RCC 7860 (cell line): ENCODE data around the gene NAPEPLD.
A peak's percentile ranks its signal among the peaks of the same experiment; 100 is the strongest.
"Not testable (repeated sequence)": the region's sequence is repeated elsewhere in the genome, so short reads cannot be mapped to it uniquely, and the experiment has no call there.

Experiments
- DNase-seq: peaks from one replicate; pipeline ENCODE4 v3.0.0-alpha.2; 2015; ENCODE audit warnings: low spot score
- FAIRE-seq: peaks from 2 replicates; lab custom pipeline; 2012; peaks lifted over from hg19 to GRCh38; lab: Jason Lieb, UNC

The NAPEPLD gene

DNA sequence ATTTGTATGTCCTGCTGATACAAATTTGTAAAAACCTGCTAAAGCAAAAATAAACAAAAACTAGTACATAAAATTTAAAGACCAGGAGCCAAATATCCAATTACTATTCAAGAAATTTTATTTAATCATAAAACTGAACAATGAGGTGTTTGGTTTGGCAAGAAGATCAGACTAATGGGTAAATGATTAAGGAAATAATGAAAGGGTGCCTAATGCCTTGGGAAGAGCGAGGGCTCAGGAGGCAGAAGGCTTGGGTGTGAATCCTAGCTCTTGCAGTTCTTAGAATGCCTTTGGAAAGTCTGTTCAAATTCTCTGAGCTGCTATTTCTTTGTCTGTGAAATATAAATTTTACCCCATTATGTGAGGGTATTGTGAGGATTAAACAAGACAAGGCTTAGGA is 32.4 kb downstream of the NAPEPLD start:
- FAIRE-seq, result no peak
- DNase-seq, result no peak

DNA sequence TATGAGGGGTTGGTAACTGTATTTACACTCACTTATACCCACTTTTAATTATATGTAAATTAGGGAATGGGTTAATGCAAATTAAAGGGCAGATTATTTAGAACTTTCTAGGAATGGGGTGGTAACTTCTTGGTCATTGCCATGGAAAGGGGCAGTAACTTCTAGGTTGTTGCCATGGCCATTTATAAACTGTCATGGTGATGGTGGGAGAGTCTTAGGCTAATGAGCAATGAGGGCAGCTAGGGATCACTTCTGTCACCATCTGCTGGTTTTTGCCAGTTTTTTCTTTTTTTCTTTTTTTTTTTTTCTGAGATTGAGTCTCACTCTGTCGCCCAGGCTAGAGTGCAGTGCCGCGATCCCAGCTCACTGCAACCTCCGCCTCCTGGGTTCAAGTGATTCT is 33.1 kb downstream of the NAPEPLD start:
- FAIRE-seq, result no peak

DNA sequence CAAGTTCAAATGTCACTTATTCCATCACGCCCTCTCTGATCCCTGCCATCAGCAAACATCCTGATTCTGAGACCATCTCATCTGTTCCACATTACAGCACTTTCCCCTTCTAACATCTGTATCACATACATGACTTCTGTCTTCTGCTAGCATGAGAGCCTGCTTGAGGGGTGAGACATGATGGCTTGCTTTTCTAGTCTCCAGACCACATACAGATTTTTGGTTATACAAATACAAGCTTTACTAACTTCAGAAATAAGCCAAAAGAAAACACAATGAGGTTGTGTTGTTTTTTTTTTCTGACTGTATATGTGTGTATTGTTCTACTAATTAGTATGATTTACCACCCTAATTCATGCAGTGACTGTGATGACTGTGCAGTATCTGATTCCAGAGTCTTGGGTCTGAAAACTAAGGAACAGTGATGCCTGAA is 34.3 kb downstream of the NAPEPLD start:
- no peak for FAIRE-seq
- DNase-seq, result no peak

More for the DNA sequence above, 33.1 kb downstream of the NAPEPLD start:
- no peak for DNase-seq

DNA sequence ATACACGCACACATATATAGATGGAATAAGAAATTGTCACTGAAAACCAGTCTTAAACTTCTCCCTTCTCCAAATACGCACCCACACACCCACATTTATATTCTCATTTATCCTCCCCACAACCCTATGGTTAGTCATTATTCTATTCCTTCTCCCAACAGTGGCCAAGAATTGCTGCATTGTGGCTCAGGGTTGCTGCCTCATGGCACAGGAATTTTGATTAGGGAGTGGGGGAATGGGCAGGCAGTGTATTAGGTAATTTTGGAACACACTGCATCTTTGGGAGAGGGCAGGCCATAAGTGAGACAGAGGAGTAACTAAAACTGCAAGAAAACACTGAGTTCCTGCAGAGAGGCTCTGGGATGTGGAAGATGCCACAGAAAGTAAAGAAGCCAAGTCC is 35.7 kb downstream of the NAPEPLD start:
- DNase-seq (peak; percentile 84), FAIRE-seq (peak; percentile 88)

DNA sequence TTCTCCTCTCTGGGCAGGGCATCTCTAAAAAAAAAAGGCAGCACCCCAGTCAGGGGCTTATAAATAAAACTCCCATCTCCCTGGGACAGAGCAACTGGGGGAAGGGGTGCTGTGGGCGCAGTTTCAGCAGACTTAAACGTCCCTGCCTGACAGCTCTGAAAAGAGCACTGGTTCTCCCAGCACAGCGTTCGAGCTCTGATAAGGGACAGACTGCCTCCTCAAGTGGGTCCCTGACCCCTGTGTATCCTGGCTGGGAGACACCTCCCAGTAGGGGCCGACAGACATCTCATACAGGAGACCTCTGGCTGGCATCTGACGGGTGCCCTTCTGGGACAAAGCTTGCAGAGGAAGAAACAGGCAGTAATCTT is 42.2 kb downstream of the NAPEPLD start:
- not testable (repeated sequence) for FAIRE-seq, DNase-seq

DNA sequence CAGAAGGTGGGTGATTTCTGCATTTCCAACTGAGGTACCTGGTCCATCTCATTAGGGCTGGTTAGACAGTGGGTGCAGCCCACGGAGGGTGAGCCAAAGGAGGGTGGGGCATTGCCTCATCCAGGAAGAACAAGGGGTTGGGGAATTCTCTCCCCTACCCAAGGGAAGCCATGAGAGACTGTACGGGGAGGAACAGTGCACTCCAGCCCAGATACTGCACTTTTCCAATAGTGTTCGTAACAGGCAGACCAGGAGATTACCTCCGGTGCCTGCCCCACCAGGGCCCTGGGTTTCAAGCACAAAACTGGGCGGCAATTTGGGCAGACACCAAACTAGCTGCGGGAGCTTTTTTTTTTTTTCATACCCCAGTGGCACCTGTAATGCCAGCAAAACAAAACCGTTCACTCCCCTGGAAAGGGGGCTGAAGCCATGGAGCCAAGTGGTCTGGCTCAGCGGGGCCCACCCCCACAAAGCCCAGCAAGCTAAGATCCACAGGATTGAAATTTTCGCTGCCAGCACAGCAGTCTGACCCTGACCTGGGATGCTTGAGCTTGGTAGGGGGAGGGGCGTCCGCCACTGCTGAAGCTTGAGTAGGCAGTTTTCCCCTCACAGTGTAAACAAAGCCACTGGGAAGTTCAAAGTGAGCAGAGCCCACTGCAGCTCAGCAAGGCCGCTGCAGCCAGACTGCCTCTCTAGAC is 42.7 kb downstream of the NAPEPLD start:
- DNase-seq (no peak), FAIRE-seq (no peak)

DNA sequence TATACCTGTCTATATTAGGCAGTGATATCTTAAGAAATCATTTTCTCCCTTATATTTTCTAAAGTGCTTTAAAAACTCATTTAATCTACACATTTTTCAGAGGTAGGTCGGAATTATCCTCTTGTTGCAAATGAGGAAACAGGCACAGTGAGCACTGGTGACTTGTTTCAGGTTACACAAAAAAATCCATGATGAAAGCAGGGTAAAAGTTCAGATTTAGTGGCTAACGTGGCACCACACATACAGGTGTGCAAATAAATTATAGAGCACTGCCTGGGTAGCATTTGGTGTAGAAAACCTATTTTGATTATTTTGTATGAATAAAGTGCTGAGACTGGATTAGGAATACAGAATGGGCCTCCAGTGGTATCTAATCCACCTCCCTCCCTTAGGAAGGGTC is 47.4 kb downstream of the NAPEPLD start:
- DNase-seq, result no peak
- FAIRE-seq, result no peak

DNA sequence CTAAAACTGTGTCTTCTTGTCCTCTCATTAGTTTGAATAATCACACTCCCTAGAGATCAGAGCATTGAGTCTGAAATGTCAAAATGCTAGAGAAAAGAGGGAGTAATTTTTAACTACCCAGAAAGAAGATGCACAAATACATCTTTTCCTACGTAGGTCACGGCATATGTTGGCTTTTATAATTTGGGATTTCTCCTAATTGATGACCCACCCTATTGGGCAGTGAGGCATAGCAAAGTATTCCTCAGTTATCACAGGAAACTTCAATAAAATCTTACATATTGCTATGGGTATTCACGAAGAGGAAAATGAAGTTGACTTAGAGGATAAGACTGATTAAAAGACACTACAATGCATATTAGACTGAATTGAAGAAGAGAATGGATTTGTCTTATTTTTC is 48.6 kb downstream of the NAPEPLD start:
- DNase-seq (no peak), FAIRE-seq (no peak)

DNA sequence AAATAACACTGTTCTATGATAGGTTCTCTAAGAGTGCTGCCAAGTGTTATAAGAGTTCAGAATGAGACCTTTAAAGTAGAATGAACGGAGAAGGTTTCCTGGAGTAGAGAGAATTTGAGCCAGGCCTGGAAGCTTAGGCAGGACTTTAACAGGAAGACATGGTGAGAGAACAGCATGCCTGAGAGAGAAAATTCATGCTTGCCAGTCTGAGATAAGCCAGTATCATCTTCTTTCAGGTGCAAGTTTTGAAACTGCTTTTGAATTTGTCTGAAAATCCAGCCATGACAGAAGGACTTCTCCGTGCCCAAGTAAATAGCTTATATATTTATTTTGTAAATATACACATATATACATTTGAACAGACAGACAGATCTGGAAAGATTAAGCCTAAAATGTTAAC is 51.9 kb downstream of the NAPEPLD start:
- FAIRE-seq, result no peak

DNA sequence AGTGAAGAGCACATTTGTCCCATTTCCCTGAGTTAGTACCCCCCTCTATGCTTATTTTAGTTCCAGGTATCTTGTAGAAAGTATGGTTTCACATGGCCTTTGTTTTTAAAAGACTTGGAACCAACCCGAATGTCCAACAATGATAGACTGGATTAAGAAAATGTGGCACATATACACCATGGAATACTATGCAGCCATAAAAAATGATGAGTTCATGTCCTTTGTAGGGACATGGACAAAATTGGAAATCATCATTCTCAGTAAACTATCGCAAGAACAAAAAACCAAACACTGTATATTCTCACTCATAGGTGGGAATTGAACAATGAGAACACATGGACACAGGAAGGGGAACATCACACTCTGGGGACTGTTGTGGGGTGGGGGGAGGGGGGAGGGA is 53.3 kb downstream of the NAPEPLD start:
- not testable (repeated sequence) for DNase-seq, FAIRE-seq

More for the DNA sequence above, 51.9 kb downstream of the NAPEPLD start:
- DNase-seq, result no peak

DNA sequence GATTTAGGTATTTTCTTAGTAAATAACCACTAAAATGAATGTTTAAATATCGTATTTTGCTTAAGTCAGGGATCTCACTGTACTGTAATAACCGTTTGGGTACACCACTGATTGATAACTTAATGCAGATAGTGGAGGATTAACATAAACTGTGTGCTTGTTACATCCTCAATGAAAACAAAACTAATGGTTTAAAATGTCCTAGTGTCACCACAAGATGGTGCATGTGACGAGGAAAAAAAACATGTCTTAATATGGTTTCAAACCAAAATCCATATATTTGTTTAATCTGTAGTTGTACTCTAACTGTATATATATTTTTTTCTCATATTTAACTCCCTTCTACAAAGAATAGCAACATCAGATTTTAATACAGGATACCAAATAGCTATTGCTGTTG is 54.8 kb downstream of the NAPEPLD start:
- FAIRE-seq (no peak), DNase-seq (no peak)

DNA sequence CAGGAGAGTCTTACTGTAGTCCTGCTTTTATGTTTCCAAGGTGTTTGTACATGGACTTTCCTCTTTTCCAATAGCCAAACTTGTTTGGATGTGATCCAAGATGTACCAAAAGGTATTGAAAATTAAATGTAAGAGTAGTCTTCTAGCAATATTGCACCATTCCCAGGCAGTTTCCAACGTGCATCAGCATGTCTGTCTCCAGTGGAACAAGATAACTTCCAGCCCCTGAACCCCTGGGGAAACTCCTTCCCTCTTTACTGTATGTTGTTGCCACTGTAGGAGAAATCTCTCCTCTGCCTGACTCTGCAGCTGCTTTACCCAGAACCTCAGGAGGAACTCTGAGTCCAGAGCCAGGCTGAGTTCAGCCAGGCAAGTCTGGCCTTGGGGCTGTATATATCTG is 55.5 kb downstream of the NAPEPLD start:
- FAIRE-seq (no peak), DNase-seq (no peak)

DNA sequence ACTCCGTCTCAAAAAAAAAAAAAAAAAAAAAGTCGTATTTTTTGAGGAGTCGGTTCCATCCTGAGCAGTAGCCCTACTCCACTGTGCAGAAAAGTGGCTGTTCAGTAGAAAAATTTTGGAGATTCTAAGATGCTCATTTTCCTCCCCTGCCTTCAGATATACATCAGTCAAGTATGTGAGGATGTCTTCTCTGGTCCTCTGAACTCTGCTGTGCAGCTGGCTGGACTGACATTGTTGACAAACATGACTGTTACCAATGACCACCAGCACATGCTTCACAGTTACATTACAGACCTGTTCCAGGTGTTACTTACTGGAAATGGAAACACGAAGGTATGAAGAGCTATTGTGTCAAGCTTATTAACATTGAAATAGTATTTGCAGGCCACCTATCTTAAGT is 56.6 kb downstream of the NAPEPLD start:
- DNase-seq, FAIRE-seq: not testable (repeated sequence)

DNA sequence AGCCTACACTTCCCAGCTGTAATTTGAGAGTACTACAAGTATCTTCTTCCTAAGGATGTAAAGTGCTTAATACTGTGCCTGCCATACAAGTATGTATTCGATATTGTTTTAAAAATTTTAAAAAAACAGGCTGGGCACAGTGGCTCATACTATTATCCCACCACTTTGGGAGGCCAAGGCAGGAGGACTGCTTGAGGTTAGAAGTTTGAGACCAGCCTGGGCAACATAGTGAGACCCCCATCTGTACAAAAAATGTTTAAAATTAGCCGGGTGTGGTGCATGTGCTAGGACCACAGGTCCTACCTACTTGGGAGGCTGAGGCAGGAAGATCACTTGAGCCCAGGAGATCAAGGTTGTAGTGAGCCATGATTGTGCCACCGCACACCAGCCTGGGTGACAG is 65.7 kb downstream of the NAPEPLD start:
- no peak for FAIRE-seq

DNA sequence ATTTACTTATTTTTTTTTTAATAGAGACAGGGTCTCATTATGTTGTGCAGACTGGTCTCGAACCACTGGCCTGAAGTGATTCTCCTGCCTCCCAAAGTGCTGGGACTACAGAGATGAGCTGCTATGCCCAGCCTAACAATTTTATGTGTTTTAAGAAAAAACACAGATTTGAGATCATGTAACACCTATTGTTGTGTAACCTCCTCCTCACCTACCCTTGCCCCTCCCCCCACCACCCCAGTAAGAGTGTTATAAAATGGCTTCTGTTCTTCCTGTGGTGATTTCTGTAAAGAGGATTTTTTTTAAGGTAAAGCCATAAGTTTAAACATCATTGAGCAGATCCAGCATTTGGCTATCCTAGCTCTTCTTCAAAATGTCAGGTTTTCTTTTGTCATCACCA is 66.4 kb downstream of the NAPEPLD start:
- FAIRE-seq, result no peak

More for the DNA sequence above, 65.7 kb downstream of the NAPEPLD start:
- DNase-seq, result no peak

DNA sequence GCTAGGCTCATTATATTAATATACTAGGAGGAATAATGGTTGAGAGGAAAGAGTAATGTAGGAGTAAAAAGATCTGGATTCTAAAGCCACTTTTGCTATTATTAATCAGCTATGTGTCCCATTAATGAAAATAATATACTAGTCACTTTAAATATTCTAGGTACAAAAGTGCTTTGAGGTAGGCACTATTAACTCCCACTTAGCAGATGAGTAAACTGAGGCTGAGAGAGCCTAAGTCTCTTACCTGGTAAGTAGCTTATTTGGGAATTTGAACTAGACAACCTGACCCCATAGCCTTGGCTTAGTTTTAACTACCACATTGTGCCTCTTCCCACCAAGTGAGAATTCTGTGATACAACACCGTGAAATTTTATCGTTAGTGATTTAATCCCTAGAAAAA is 68.0 kb downstream of the NAPEPLD start:
- DNase-seq, result no peak
- FAIRE-seq, result no peak

More for the DNA sequence above, 66.4 kb downstream of the NAPEPLD start:
- no peak for DNase-seq

DNA sequence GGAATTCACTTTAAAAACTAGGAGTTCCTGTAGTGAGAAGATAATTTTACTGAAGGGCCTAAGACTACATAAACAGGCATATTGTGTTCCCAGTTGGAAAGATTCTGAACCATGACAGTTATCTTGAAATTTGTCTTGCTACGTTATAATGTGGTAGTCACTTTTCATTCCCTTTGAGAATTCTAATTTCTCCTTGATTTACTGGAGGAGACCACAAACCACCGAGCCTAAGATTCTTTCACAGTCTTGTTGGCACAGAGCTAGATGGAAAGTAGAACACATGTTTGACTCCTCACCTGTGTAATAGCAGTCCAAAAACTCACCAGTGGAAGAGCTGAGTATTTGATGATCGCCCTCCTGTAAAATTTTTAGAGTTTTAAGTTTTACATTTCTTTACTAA is 69.1 kb downstream of the NAPEPLD start:
- FAIRE-seq (no peak), DNase-seq (no peak)

DNA sequence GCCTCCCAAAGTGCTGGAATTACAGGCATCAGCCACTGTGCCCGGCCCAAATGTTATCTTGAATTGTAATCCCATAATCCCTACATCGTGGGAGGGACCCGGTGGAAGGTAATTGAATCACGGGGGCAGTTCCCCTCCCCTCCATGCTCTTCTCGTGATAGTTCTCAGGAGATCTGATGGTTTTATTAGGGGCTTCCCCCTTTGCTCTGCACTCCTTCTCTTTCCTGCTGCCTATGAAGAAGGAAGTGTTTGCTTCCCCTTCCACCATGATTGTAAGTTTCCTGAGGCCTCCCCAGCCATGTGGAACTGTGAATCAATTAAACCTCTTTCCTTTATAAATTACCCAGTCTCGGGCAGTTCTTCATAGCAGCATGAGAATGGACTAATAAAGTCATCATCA is 70.7 kb downstream of the NAPEPLD start:
- DNase-seq, FAIRE-seq: not testable (repeated sequence)

DNA sequence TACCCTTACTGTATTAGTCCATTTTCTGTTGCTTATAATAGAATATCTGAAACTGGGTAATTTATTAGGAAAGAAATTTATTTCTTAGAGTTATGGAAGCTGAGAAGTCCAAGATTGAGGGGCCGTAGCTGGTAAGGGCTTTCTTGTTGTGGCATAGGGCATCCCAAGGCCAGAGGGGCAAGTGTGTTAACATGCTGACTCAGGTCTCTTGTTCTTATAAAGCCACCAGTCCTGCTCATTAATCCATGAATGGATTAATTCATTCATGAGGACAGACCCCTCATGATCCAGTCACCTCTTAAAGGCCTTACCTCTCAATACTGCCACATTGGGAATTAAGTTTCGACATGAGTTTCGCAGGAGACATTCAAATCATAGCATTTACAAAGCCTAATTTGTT is 71.6 kb downstream of the NAPEPLD start:
- no peak for DNase-seq
- no peak for FAIRE-seq

DNA sequence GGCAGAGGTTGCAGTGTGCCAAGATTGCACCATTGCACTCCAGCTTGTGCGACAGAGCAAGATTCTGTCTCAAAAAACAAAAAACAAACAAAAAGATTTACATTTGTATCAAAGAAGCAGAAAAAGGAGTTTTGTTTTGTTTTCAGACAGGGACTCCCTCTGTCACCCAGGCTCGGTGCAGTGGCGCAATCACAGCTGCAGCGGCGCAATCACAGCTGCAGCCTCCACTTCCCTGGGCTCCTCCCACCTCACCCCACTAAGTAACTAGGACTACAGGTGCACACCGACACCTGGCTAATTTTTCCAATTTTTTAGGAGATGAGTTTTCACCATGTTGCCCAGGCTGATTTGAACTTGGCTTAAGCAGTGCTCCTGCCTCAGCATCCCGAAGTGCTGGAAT is 72.1 kb downstream of the NAPEPLD start:
- FAIRE-seq, result no peak

DNA sequence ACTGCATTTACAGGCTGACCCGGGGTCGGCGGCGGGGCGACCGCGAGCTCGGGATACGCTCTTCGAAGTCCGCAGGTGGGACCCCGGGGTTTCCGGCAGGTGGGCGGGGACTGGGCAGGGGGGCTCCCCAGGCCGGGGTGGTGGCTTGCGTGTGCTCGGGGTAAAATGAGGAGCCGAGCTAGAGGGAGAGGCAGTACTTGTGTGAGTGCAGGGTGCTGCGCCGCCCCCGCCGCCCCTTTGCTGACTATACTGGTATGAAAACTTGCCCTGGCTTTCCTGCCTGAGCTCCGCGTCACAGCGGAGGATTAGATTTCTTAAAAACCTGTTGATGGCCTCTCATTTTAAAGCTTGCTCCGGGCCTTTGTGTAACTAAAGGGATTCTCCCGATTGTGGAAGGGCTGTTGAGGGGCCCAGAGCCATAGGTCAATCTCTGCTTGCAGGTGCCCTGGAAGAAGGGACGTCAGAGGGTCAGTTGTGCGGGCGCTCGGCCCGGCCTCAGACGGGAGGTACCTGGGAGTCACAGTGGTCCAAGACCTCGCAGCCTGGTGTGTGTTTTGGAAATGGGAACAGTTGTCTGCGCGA is 73.5 kb downstream of the NAPEPLD start:
- DNase-seq (peak; percentile 41), FAIRE-seq (no peak)

More for the DNA sequence above, 72.1 kb downstream of the NAPEPLD start:
- no peak for DNase-seq

DNA sequence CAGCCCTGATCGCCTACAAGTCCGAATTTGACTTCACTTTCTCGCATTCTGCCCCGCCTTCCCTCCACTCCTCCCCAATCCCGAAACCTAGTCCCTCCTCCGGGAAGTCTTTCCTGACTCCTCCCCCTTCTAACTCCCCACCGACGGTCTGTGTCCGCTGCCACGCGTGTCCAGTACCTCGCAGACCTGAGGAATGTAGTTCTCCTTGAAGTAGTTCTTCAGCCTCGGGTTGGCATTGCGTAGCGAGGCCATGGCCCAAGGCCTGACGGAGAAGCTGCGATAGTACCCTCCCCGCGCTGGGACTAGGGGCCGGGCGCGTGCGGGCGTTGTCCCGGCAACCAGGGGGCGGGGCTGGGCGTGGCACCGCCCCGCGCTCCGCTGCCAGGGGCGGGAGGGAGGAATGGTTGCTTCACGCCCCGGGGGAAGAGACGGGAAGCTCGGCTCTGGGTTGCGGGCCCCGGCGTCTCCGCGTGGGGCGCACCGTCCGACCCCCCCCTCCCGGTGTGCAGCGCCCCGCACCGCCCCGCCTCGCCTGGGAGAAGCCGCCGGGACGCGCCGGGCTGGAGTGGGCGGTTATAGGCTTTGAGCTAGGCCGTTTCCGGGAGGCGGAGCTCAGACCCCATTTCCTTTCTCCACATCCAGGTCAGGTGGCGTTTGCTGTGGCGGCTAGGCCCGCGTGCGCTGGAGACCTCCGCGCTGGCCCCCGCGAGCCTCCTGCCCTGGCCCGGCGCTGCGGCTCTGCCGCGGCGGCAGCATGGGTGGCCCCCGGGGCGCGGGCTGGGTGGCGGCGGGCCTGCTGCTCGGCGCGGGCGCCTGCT is 74.2 kb downstream of the NAPEPLD start, which contains the start of the genes ARMC10 and FBXL13:
TSS of gene ARMC10 (plus strand) at position 622 of the 818 bp plus-strand sequence. CDS start at position 755, 133 bp downstream.
TSS of gene FBXL13 (minus strand) at position 278 of the 818 bp plus-strand sequence.
- peak; percentile 88 for DNase-seq
- FAIRE-seq, result peak; percentile 71
